ENCODE measurements around the gene CITED2.

DNA sequence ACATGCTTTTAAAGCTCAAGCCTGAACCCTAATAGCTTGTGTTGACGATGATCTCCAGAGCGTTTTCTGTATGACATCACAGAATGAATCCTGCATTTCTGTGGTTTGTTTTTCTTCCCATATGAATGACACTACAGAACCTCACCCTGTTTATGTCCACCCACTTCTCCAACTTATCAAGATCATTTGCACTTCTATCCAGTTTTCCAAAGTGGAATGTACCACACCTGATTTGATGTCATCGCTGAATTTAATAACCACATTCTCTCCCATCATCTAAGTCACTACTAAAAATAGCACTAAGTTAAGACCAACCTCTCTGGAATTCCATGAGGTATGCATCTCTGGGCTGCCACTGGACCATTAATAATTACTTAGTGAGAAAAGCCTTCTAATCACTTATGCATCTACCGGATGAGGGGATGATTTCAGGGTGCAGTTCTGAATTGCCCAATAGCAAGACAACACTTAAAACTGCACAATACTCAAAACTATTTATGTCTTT, 33.3 kb upstream of the CITED2 start:
- TF ChIP-seq CTCF (IDR thresholded peaks at IDR 0.05) (no peak), POLR2A (IDR thresholded peaks at IDR 0.05) (no peak)
